ENCODE data around the gene CARD11.
"Not testable (repeated sequence)": the region's sequence is repeated elsewhere in the genome, so short reads cannot be mapped to it uniquely, and the experiment has no call there.

CARD11 gene

GRCh38 chr7:2962865-2963264 is 80.8 kb downstream of the CARD11 start:
- Histone ChIP-seq H3K4me1 (no peaks in the 10 kb centered on the region), H3K27me3 (peaks cover 0 to 5% of the 10 kb centered on the region in 2 donors), H3K4me3 (no peak overlapping the region), H3K36me3 (no peaks in the 10 kb centered on the region), H3K27ac (no peak overlapping the region), H3K9me3 (peaks cover 4 to 21% (median 18%) of the 10 kb centered on the region in 3 donors)
- DNase-seq: no peak
- intact Hi-C loops (cut with DNase I; ENCODE audit: low total_unique reads): no loop called here
- no peak for TF ChIP-seq CTCF (IDR thresholded peaks at IDR 0.05)

GRCh38 chr7:2959828-2960599 is 83.7 kb downstream of the CARD11 start:
- DNase-seq: peak in 1 of 2 donors; percentile 5
- Histone ChIP-seq H3K4me3 (no peak overlapping the region), H3K27ac (no peak overlapping the region), H3K36me3 (no peaks in the 10 kb centered on the region), H3K4me1 (no peaks in the 10 kb centered on the region), H3K27me3 (peaks cover 0 to 5% of the 10 kb centered on the region in 2 donors), H3K9me3 (peaks cover 0 to under 1% (median 0%) of the 10 kb centered on the region in 3 donors)
- intact Hi-C loops (cut with DNase I; ENCODE audit: low total_unique reads): no loop called here
- no peak for TF ChIP-seq CTCF (IDR thresholded peaks at IDR 0.05)

DNA sequence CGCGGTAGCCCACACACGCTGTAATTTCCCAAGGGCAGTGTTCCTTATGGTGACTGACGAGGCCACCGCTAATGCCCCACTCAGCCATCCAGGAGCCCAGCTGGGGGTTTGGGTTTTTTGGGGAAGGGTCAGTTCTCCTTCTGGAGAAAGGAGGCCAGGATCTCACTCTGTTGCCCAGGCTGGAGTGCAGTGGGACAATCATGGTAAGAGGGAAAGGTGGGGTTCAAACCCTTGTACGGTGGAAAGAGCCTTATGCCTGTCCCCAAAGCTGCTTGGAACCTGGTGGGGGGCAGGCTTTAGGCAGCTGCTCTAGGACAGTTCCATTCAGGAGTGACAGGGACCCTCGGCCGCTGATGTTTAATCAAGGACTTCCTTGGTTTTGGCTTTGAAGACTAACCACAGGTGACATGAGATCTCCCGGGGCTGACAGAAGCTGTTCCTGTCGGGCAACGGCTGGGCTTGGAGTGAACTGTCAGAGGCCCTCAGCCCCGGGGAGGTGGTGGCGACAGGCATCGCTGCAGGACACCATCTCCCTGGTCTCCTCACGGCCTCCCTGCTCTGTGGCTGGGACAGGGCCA is 84.5 kb downstream of the CARD11 start:
- H3K4me3 ChIP-seq: no peak overlapping the region
- H3K27ac ChIP-seq: no peak overlapping the region
- intact Hi-C loops (cut with DNase I; ENCODE audit: low total_unique reads): no loop called here
- H3K27me3 ChIP-seq: peaks cover 0 to 5% of the 10 kb centered on the region in 2 donors
- H3K9me3 ChIP-seq: no peaks in the 10 kb centered on the region
- no peaks in the 10 kb centered on the region for H3K4me1 ChIP-seq
- peak in 1 of 2 donors; percentile 61 for DNase-seq
- no peak for TF ChIP-seq CTCF (IDR thresholded peaks at IDR 0.05)
- H3K36me3 ChIP-seq: no peaks in the 10 kb centered on the region

- peaks cover 0 to 5% of the 10 kb centered on the region in 2 donors for H3K27me3 ChIP-seq
- H3K9me3 ChIP-seq: no peaks in the 10 kb centered on the region
- no peak overlapping the region for H3K4me3 ChIP-seq
- peak in 1 of 2 donors; percentile 34 for DNase-seq
- H3K4me1 ChIP-seq: no peaks in the 10 kb centered on the region
- intact Hi-C loops (cut with DNase I; ENCODE audit: low total_unique reads): no loop called here
- H3K27ac ChIP-seq: no peak overlapping the region
- TF ChIP-seq CTCF (IDR thresholded peaks at IDR 0.05): no peak
- no peaks in the 10 kb centered on the region for H3K36me3 ChIP-seq
Measured at GRCh38 chr7:2958416-2959102, 85.1 kb downstream of the CARD11 start.

GRCh38 chr7:2957369-2957727 is 86.3 kb downstream of the CARD11 start:
- H3K27ac ChIP-seq; H3K4me1 ChIP-seq; intact Hi-C loops (cut with DNase I; ENCODE audit: low total_unique reads); H3K9me3 ChIP-seq; H3K36me3 ChIP-seq; H3K27me3 ChIP-seq; H3K4me3 ChIP-seq; DNase-seq: not testable (repeated sequence)
